Inflammatory macrophage treated with lipopolysaccharide for 1 hour (primary cell): ENCODE data around the gene TAF3.
"Not testable (repeated sequence)": the region's sequence is repeated elsewhere in the genome, so short reads cannot be mapped to it uniquely, and the experiment has no call there.

Source experiments
- DNase-seq, 2 donors: peaks; one replicate each; pipeline ENCODE4 v3.0.0-alpha.2; 2020 to 2022

Gene TAF3

DNA sequence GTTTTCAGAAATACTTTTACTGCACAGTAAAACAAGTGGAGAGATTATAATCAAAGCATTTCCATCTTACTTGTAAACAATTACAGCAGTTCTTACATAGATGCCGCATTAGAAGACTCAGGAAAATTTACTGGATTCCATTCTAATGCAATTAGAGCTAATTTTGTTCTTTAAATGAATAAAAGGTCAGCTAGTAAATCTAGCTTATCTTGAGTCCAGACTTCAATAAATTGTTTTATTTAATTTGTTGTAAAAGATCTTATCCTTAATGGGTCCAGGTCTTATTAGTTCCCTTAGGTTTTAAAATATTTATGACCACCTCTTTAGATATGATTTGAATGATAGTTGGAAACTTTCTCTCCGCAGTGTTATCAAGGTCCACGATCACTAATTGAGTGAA is 166.0 kb downstream of the TAF3 start:
- no peak for DNase-seq

DNA sequence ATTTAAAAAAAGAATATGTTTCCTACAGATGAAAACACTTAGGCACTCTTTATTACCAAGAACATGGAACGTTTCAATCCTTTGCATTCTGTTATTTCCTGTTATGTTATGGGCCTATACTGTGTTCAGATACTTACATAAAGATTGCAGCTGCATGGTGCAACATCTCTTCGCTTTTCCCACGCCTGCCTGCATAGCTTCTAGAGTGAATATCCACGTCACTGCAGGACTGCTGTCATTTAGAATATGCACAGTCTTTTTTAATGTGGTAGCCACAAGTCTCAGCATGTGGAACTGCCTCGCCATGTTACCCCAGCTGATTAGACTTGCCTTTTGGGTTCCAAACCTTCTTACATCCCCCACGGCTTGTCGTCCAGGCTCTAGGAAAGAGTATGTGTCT is 166.6 kb downstream of the TAF3 start:
- no peak for DNase-seq

DNA sequence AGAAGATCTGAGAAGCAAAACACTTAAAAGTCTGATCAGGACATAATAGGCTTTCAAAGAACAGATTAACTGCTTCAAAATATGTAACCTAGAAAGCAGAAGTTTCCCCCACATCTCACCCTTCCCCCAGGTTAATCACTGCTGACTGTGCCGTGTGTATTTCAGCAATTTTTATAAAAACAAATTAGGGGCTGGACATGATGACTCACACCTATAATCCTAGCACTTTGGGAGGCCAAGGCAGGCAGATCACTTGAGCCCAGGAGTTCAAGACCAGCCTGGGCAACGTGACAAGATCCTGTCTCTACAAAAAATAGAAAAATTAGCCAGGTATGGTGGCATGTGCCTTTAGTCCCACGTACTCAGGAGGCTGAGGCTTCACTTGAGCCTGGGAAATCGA is 168.5 kb downstream of the TAF3 start:
- DNase-seq = peak in 1 of 2 donors; percentile 10

DNA sequence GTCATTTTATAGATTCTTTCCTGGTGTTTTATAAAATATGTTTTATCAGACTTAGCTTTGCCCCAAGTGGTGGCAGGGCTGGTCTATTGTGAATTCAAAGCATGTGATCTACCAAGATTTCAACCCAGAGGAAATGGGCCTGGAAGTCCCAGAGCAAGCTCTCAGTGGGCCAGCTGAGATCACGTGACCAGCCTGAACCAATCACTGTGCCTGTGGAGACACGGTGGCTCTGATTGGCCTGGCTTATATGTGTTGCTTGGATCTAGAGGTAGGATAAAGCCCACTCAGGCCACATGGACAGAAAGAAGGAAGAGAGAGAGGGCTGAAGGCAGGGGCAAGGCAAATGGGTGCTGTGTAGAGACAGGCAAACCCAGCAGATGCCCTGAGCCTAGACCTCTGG is 170.7 kb downstream of the TAF3 start:
- DNase-seq = no peak

DNA sequence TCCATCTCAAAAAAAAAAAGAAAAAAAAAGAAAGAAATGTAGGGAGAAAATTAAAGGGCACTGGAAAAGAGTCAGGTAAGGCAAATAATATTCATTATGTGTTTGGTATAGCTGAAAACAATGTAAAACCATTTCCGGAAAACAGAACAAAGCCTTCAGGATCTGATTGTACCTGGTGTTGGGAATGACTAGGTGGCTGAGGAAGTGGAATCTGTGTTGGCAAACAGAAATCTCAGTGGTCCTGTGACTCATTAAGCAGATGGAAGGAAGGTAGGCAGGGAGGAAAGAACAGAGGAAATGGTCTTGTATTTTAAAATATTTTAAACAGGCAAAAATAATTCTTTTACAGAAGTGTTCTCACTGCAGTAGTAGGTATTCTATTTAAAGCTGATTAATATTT is 180.5 kb downstream of the TAF3 start:
- DNase-seq = no peak

DNA sequence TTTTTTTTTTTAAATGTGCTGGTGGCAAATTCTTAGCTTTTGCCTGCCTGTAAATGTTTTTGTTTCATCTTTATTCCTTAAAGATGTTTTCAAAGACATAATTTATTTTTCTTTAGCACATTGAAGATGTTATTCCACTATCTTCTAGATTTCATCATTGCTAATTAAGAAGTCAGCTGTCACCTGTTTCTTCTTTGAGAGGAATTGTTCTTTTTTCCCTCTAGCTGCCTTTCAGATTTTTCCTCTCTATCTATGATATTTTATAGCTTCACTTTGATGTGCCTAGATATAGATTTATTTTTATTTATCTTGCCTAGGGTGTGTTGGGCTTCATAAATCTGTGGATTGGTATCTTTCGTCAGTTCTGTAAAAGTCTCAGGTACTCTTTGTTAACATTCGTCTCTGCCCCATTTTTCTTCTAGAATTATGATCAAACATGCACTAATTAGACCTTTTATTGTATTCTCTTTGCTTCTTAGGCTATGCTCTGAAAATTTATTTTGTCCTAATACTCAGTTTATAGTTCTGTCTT is 186.2 kb downstream of the TAF3 start:
- DNase-seq = no peak

DNA sequence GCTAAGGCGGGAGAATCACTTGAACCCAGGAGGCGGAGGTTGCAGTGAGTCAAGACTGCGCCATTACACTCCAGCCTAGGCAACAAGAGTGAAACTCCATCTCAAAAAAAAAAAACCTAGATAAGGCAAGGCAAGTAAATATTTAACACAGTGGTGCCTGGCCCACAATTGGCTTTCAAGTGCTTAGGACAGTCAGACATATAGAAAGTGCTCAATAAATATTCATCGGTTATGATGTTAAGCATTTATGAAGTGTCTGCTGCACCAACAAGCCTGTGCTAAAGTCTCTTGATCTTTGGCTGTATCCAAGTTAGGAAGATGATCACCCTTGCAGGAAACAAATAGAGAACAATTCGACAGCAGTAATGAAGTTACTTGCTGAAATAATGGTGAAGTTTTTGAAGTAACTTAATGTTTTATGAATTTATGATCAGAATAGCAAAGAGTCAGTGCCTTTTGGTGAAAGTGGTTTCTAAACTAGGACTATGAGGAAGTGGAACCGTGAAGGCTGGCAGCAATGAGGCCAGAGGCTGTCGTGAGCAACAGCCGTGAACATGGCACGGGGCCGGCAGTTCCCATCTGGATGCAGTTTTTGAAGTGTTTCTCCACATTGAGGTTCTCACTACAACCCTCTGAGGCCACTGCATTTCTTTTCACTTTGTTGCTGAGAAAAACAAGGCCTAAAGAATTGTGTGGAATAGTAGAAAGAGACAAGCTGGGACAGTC is 188.1 kb downstream of the TAF3 start:
- peak in 1 of 2 donors; percentile 3 for DNase-seq

DNA sequence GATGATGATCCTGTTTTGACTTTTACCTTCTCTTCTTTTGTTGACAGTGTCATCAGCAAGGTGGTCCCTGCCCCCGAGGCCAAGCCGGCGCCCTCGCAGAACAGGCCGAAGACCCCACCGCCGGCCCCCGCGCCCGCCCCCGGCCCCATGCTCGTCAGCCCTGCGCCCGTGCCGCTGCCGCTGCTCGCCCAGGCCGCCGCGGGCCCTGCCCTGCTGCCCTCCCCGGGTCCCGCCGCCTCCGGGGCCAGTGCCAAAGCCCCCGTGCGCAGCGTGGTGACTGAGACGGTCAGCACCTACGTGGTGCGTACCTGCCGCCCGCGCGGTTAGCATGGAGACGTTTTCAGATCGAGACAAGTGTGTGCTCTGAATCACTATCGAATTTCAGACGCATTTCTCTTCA is 190.7 kb downstream of the TAF3 start:
- no peak for DNase-seq

DNA sequence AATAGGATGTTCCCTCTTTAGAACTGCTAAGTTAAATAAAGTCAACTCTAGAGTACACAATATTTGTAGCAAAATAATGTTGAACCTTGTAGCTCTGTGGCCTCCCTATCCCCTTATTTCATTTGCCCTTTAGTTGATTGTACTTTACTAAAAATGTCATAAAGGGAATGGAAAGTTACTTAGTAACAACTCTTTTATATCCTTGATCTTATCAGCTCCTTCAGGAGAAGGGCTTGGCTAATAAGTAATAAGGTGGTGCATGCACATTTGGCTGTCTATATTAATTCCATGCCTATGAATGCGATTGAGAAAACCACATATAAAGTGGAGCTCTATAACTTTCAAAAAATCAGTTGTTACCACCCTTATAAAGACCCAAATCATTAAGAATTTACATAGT is 194.7 kb downstream of the TAF3 start:
- DNase-seq = no peak

DNA sequence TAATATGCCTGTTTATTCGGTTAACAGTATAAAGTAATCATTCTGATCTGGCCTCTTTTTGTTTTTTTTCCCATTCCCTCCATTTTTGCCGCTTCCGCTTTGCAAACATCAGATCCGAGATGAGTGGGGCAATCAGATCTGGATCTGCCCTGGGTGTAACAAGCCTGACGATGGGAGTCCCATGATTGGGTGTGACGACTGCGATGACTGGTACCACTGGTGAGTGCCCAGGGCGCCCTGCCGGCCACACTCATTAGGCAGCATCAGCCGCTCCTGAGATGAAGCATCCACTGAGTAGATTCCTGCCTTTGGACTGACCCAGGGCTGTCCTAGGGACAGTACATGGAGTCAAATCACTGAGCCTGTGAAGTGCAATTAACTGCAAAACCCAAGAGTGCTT is 195.3 kb downstream of the TAF3 start:
- no peak for DNase-seq

DNA sequence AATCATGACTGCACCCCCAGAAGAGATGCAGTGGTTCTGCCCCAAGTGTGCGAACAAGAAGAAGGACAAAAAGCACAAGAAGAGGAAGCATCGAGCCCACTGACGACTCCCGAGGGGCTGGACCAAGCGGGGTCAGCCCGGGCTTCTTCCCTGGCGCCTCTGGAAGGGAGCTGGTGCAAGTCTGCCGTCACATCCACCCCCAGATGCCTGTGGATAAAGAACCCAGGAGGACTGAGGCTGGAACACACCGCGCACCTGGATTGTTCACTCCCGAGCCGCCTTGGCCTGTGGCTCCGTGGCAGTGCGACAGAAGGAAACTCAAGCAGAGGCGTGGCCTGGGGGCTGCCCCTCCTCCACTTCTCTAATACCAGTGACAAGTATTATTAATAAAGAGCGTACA is 196.3 kb downstream of the TAF3 start:
- DNase-seq = no peak

DNA sequence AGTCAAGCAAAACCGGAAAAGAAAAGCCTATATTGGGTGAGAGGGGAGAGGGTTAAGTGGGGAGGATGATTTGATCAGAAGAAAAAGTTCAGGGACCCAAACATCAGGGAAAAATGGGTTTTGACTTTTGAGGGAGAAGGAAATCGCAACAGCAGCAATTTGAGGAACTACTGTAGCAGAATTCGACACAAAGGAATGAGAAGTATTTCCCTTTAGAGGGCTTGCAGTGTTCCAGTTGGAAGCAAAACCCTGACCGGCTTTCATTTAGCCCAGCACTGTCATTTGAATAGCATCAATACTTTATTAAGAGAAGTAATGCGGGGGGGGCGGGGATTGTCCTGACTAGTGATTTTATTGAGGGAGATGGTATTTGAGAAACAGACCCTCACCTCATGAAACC is 199.0 kb downstream of the TAF3 start:
- no peak for DNase-seq

DNA sequence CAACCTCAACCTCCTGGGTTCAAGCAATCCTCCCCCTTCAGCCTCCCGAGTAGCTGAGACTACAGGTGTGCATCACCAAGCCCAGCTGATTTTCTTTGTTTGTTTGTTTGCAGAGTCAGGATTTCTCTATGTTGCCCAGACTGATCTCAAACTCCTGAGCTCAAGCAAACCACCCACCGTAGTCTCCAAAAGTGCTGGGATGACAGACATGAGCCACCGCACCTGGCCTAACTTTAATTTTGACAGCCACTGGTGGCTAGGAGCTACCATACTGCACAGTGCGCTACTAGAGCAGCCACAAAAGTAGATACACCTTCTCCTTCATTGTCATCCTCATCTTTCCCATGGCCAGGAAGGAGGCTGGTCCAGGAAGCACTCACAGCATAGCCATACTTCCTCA is 205.0 kb downstream of the TAF3 start:
- no peak for DNase-seq

DNA sequence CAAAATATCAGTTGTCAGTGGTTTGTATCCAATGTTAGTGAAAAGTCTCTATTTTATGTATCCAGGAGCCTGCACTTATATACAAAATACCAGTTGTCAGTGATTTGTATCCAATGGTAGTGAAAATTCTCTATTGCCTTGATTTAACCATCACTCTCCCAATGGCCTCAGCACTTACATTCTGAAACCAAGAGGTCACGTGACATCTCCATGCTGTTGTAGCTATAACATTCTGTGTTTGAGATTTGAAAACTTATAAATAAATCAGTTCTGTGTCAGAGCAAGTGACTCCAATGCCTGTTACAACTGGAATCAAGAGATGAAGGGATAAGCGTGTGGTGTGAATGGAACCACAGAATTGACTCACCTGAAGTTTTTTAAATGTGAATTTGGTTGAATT is 205.5 kb downstream of the TAF3 start:
- no peak for DNase-seq

DNA sequence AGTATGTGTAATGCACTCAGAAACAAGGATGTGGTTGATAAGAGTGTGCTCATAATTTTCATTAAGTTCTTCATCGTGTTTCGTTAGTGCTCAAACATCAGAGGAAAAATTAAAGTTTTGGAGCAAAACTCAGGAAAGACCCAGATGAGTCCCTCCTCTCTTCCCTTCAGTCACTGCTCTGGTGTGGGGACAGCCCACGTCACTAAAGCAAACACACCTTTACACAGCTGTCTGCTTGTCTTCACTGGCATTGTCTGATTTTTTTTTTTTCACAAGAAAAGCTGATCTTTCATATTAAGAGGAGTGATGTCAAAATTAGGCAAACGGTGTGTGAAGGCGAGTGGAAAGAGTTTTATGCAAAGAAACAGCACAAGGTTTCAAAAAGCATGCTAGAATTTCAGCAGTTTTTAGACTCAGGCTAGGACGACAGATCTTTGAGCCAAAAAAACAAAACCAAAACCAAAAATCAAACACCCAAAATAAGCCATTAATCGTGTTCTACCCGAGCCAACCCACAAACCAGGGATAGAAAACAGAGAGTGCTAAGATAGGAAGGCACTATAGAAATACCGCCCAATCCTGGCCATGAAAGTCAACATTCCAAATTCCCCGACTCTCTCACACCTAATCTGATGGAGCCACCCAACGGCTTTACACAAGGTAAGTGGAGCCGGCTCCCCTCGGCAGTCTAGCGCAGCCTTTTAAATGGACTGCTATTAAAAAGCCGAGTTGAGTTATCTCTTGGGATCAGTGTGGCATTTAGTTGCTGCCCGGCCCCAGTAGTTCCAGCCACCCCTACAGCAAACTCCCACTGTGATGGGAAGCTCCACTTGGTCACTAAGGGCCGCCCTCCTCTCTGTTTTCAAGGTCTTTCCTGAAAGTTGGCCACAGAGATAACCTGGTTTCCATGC is 208.3 kb downstream of the TAF3 start:
- no peak for DNase-seq

DNA sequence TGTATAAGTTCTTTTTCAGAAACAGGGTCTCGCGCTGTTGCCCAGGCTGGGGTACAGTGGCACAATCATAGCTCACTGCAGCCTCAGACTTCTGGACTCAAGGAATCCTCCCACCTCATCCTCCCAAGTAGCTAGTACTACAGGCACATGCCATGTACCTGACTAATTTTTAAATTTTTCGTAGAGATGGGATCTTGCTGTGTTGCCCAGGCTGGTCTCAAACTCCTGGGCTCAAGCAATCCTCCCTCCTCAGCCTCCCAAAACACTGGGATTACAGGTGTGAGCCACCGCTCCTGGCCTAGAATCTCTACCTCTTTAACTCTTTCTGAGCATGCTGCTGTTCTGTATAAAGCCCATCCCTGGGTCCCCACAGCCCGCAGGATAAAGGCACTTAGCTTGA is 212.9 kb downstream of the TAF3 start:
- DNase-seq = not testable (repeated sequence)

DNA sequence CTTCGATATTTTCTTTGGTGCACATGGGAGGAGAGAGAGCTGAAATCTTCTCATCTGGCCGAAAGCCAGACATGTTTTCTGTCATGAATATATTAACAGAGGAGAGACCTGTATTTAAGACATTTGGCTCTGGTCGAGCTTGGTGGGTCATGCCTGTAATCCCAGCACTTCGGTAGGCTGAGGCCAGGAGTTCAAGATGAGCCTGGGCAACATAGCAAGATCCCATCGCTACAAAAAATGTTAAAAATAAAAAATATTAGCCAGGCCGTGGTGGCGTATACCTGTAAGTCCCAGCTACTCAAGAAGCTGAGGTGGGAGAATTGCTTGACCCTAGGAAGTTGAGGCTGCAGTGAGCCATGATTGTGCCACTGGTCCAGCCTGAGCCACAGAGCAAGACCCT is 214.3 kb downstream of the TAF3 start:
- DNase-seq = no peak

DNA sequence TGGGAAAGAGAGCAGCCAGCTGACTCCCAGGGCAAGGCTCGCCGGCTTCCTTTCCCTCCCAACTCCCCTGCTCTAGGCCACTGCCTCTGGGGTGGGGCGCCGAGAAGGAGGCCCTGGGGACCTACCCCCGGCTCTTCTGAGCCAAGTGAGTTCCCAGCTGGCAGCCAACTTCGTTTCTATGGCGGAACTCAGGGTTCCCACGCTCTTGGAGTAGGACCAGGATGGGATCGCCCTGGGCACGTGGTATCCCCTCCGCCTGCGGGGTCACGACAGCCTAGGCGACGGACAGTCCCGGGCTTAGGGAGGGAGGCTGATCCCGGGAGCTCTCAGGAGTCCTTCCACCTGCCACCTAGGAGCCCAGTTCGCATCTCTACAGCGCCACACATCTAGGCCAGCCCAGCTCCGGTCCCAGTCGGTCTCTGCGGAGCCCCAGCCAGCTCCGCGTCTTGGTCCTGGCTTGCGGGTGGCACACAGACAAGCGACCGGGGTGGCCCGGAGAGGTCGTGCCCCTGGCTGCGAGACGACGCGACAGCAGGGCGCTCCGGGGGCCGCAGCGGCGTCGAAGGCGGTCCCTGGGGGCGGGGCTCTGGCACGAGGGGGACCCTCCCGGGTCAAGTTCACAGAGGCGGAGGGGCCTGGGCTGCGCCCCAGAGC is 215.6 kb downstream of the TAF3 start:
- no peak for DNase-seq

DNA sequence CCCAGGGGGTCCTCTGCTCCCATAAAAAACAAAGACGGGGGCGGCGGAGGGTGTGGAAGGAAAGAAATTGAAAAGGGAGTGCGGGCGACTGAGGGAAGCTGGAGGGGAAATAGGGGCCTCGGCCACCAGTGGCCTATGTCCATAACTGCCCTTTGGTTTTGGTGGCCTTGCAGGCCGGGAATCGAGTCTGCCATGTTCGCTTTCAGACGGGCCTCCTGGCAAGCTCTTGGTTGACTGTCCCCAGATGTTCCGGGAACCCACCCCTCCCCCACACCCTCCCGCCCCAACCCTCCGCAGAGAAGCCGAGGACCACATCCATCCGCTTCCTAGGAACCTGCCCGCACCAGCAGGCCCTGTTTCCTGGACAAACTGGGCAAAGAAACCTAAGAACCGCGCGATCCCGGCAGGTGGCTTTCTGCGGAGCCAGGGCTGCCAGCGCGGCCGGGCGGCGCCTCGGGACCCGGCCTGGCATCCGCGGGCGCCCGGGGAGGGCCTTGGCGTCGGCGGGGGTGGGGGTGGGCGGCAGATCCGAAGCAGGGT is 216.2 kb downstream of the TAF3 start:
- no peak for DNase-seq

DNA sequence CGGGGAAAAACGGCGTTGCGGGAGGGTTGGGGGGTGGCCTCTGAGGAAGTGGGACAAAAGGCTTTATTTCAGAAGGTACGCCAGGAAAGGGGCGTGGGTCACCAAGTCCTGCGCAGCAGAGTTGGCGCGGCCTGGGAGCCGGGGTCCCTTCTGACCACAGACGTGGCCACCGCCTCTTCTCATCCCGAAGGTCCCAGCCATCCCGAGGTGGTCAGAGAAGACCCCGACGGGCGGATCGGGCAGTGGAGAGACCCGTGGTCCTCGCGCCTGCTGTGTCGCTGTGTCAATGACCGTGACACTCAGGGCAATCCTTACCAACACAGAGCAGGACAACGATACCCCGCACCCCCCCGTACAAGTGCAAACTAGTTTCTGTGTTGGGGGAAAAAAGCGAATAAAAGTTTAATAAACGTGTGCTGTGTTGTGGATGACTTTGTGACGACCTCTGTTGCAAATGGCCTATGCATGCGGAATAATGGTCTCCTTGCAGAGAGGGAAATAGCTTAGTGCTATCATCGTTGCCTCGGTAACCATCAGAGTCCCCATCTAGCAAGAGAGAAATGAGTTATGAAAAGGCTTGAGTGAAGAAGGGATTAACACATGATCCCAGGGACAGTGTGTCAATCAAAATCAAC is 216.8 kb downstream of the TAF3 start:
- no peak for DNase-seq

DNA sequence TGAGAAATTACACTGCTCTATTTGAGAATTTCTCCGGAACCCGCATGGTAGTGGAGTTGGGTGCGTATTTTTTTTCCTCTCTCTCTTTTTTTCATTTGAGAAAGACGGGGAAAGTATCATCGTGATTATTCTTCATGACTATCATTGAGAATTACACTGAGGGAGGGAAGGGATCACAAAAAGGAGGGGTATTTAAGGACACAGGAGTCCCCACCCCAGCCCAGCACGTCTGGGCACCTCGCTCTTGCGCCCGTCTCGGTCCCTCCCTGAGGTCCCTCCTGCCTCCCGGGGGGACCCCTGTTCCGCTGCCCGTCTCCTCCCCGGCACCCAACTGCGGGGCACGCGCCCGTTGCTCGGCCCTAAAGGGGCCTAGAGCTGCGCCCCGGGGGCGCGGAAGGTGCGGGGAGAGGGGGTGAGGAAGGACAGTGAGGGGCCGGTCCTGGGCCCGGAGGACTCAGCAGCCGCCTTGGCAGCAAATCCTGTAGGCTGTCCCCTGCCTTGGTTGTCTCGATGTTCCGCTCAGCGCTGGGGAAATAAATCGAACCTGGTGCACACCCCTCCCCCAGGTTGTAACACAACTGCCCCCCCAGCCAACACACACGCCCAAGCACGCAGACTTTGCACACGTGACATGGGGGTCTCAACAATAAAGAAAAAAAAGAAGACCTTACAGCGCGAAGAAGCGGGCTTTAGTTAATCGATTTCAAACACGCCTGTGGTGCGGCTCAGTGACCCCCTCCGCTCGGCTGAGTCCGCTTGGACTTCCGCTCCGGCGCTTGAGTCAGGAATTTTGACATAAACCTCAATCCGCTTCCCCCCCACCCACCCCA is 217.6 kb downstream of the TAF3 start:
- no peak for DNase-seq
